DOHH2 (cell line): Measurements from ENCODE around the gene TMEM109.

Source experiments
- CTCF ChIP-seq: fragments of 200-600 bp; sonication (generic); IDR thresholded peaks from one replicate; pipeline ENCODE4 v1.5.1; 2014; ENCODE audit warnings: antibody characterized with exemption, mild to moderate bottlenecking, low read depth, low read length; ENCODE audit not compliant: poor library complexity, severe bottlenecking
- EZH2phosphoT487 ChIP-seq: fragments of 200-600 bp; sonication (generic); IDR thresholded peaks from 2 replicates; pipeline ENCODE4 v1.6.1; 2017; ENCODE audit warnings: borderline replicate concordance, mild to moderate bottlenecking, antibody characterized with exemption, low read length, moderate library complexity, mixed read lengths

- TF ChIP-seq EZH2phosphoT487, result no peak
- TF ChIP-seq CTCF, result no peak
Observed at GRCh38 chr11:60939855-60940254, 25.9 kb downstream of the TMEM109 start.
